Activated CD4-positive, alpha-beta T cell treated with anti-CD3 and anti-CD28 coated beads, Interleukin-2, Interleukin-6, amounts not matched to agents 100 ng/mL and 50 ng/mL, durations not matched to agents 16 hours and 8 hours (primary cell): ENCODE measurements around the gene NUMB.
"Not testable (repeated sequence)": the region's sequence is repeated elsewhere in the genome, so short reads cannot be mapped to it uniquely, and the experiment has no call there.

Experiments
- DNase-seq: peaks from one replicate; pipeline ENCODE4 v3.0.0-alpha.2; 2020

The NUMB gene

GRCh38 chr14:73418227-73418626, 40.1 kb downstream of the NUMB start:
- no peak for DNase-seq

- not testable (repeated sequence) for DNase-seq
Measured at GRCh38 chr14:73406248-73406647, 52.1 kb downstream of the NUMB start.

GRCh38 chr14:73403181-73403752, 55.1 kb downstream of the NUMB start:
- no peak for DNase-seq

GRCh38 chr14:73402579-73402978, 55.8 kb downstream of the NUMB start:
- no peak for DNase-seq

- no peak for DNase-seq
Measured at GRCh38 chr14:73397810-73398209, 60.5 kb downstream of the NUMB start.

- DNase-seq, result no peak
Measured at GRCh38 chr14:73394317-73394716, 64.0 kb downstream of the NUMB start.

- no peak for DNase-seq
Measured at GRCh38 chr14:73393375-73393774, 65.0 kb downstream of the NUMB start.

GRCh38 chr14:73392329-73393257, 65.8 kb downstream of the NUMB start:
- peak; percentile 58 for DNase-seq

- not testable (repeated sequence) for DNase-seq
Measured at GRCh38 chr14:73387860-73388259, 70.5 kb downstream of the NUMB start.

GRCh38 chr14:73386342-73386741, 72.0 kb downstream of the NUMB start:
- no peak for DNase-seq

GRCh38 chr14:73385021-73385420, 73.3 kb downstream of the NUMB start:
- DNase-seq, result not testable (repeated sequence)

- DNase-seq, result no peak
Measured at GRCh38 chr14:73383356-73383755, 75.0 kb downstream of the NUMB start.

GRCh38 chr14:73381380-73382013, 76.8 kb downstream of the NUMB start:
- DNase-seq, result no peak

- no peak for DNase-seq
Measured at GRCh38 chr14:73376585-73376984, 81.8 kb downstream of the NUMB start.

GRCh38 chr14:73375861-73376260, 82.5 kb downstream of the NUMB start:
- no peak for DNase-seq

GRCh38 chr14:73374218-73374617, 84.1 kb downstream of the NUMB start:
- DNase-seq, result no peak

GRCh38 chr14:73372529-73372928, 85.8 kb downstream of the NUMB start:
- DNase-seq, result peak; percentile 35

GRCh38 chr14:73370561-73370960, 87.8 kb downstream of the NUMB start:
- no peak for DNase-seq

GRCh38 chr14:73369428-73369827, 88.9 kb downstream of the NUMB start:
- no peak for DNase-seq

GRCh38 chr14:73368616-73369015, 89.7 kb downstream of the NUMB start:
- DNase-seq, result no peak

GRCh38 chr14:73365727-73366126, 92.6 kb downstream of the NUMB start:
- no peak for DNase-seq

- no peak for DNase-seq
Measured at GRCh38 chr14:73364559-73364958, 93.8 kb downstream of the NUMB start.

- no peak for DNase-seq
Measured at GRCh38 chr14:73359445-73359844, 98.9 kb downstream of the NUMB start.

- no peak for DNase-seq
Measured at GRCh38 chr14:73358187-73358586, 100.2 kb downstream of the NUMB start.
